H1 (cell line): Measurements from ENCODE around the gene TIAL1. TPM values are rescaled to one million over a fixed set of nuclear protein-coding genes. Genes with fewer than 3 reads are reported as not detected.

ENCODE experiments used
- CTCF ChIA-PET: fragments of 300-600 bp; sonication (Branson Sonifier 250); formaldehyde crosslinking; loops from one replicate; lab custom pipeline; 2021; ENCODE audit not compliant: partially characterized antibody; lab: Charles Lee
- POLR2A ChIA-PET: fragments of 300-600 bp; sonication (Branson Sonifier 250); formaldehyde crosslinking; loops from one replicate; lab custom pipeline; 2021; ENCODE audit warnings: inconsistent platforms; ENCODE audit not compliant: partially characterized antibody; lab: Charles Lee
- DNase-seq, 2 experiments: peaks; one replicate each; pipeline versions ENCODE4 v3.0.0 to v3.0.0-alpha.2; 2010 to 2022; ENCODE audit warnings: low spot score in 2 of 2, low read depth in 1 of 2, mixed read lengths in 1 of 2
- FAIRE-seq: peaks from 2 replicates; lab custom pipeline; 2011; peaks lifted over from hg19 to GRCh38; lab: Jason Lieb, UNC
- H2AFZ ChIP-seq: 2 replicates; pipeline ENCODE4 v1.8.1; 2012; ENCODE audit warnings: low read length, inconsistent platforms
- H2AK5ac ChIP-seq: 2 replicates; pipeline ENCODE4 v1.6.1; 2013; ENCODE audit warnings: low read depth, low read length
- H2BK120ac ChIP-seq: replicated peaks from 2 replicates; pipeline ENCODE3; 2013; ENCODE audit warnings: low read depth, low read length, inconsistent platforms
- H2BK12ac ChIP-seq: 2 replicates; pipeline ENCODE4 v1.6.1; 2013; ENCODE audit warnings: low read depth, low read length
- H2BK15ac ChIP-seq: 2 replicates; pipeline ENCODE4 v1.6.1; 2013; ENCODE audit warnings: low read length
- H2BK20ac ChIP-seq: 2 replicates; pipeline ENCODE4 v1.6.1; 2013; ENCODE audit warnings: low read length
- H2BK5ac ChIP-seq: 2 replicates; pipeline ENCODE4 v1.6.1; 2013; ENCODE audit warnings: low read depth, low read length
- H3K14ac ChIP-seq: 2 replicates; pipeline ENCODE4 v1.6.1; 2013; ENCODE audit warnings: inconsistent platforms; ENCODE audit not compliant: insufficient read length
- H3K18ac ChIP-seq: 2 replicates; pipeline ENCODE4 v1.6.1; 2013; ENCODE audit warnings: low read length; ENCODE audit errors: extremely low read depth
- H3K23ac ChIP-seq: 2 replicates; pipeline ENCODE4 v1.6.1; 2013; ENCODE audit warnings: inconsistent platforms; ENCODE audit not compliant: insufficient read length
- H3K23me2 ChIP-seq: 2 replicates; pipeline ENCODE4 v1.6.1; 2013; ENCODE audit warnings: low read depth, low read length
- H3K27ac ChIP-seq: 2 replicates; pipeline ENCODE4 v1.6.1; 2011; ENCODE audit warnings: low read depth, low read length, inconsistent platforms
- H3K27me3 ChIP-seq, 4 experiments: replicated peaks in 1 of 4; 1 replicate in 1 of 4; 2 replicates in 3 of 4; pipeline versions ENCODE4 v1.6.1 to v1.8.1; 2011 to 2013; ENCODE audit warnings: low read length in 3 of 4, mild to moderate bottlenecking in 3 of 4, inconsistent platforms in 2 of 4, mixed read lengths in 2 of 4, moderate library complexity in 1 of 4; ENCODE audit not compliant: control insufficient read depth in 3 of 4, insufficient read depth in 3 of 4; ENCODE audit errors: extremely low read depth in 1 of 4
- H3K36me3 ChIP-seq, 4 experiments: 2 replicates each; pipeline versions ENCODE4 v1.6.1 to v1.8.1; 2011 to 2013; ENCODE audit warnings: mild to moderate bottlenecking in 4 of 4, low read length in 3 of 4, moderate library complexity in 2 of 4, control low read depth in 1 of 4, inconsistent platforms in 1 of 4; ENCODE audit not compliant: insufficient read depth in 4 of 4, control insufficient read depth in 2 of 4
- H3K4ac ChIP-seq: replicated peaks from 2 replicates; pipeline ENCODE3; 2013; ENCODE audit warnings: low read length, low read depth, mixed read lengths, inconsistent platforms; ENCODE audit not compliant: insufficient read length
- H3K4me1 ChIP-seq, 4 experiments: replicated peaks in 1 of 4; 1 replicate in 1 of 4; 2 replicates in 3 of 4; pipeline versions ENCODE4 v1.6.1 to v1.8.1; 2011 to 2013; ENCODE audit warnings: low read length in 3 of 4, inconsistent platforms in 2 of 4, mixed read lengths in 1 of 4; ENCODE audit not compliant: insufficient read depth in 4 of 4, control insufficient read depth in 3 of 4
- H3K4me2 ChIP-seq, 2 experiments: 2 replicates each; pipeline versions ENCODE4 v1.6.1 to v1.8.1; 2011 to 2013; ENCODE audit warnings: low read depth in 2 of 2, low read length in 2 of 2, control low read depth in 1 of 2, inconsistent platforms in 1 of 2, mild to moderate bottlenecking in 1 of 2; ENCODE audit not compliant: insufficient read depth in 1 of 2
- H3K4me3 ChIP-seq, 4 experiments: fragments of 200-600, 300-600 bp in 1 of 4; sonication (generic), shearing (Covaris generic), sonication (Bioruptor Twin) in 1 of 4; 2 replicates each; pipeline versions ENCODE4 v1.5.1 to v1.8.1; 2011 to 2016; ENCODE audit warnings: low read length in 4 of 4, low read depth in 3 of 4, control low read depth in 2 of 4, inconsistent platforms in 2 of 4, mild to moderate bottlenecking in 2 of 4, mixed read lengths in 1 of 4, moderate library complexity in 1 of 4; ENCODE audit not compliant: insufficient read depth in 2 of 4; ENCODE audit errors: extremely low read depth in 1 of 4
- H3K56ac ChIP-seq: replicated peaks from 2 replicates; pipeline ENCODE3; 2013; ENCODE audit warnings: low read depth, mild to moderate bottlenecking, mixed read lengths, low read length, inconsistent platforms; ENCODE audit not compliant: insufficient read length
- H3K79me1 ChIP-seq: 2 replicates; pipeline ENCODE4 v1.6.1; 2013; ENCODE audit warnings: low read depth, low read length, control low read depth
- H3K79me2 ChIP-seq, 2 experiments: 2 replicates each; pipeline versions ENCODE4 v1.6.1 to v1.8.1; 2012 to 2013; ENCODE audit warnings: low read length in 2 of 2, mild to moderate bottlenecking in 2 of 2, inconsistent platforms in 1 of 2; ENCODE audit not compliant: insufficient read depth in 2 of 2, control insufficient read depth in 1 of 2
- H3K9ac ChIP-seq, 4 experiments: replicated peaks in 1 of 4; 1 replicate in 1 of 4; 2 replicates in 3 of 4; pipeline versions ENCODE4 v1.6.1 to v1.8.1; 2011 to 2013; ENCODE audit warnings: low read depth in 3 of 4, low read length in 3 of 4, control low read depth in 2 of 4, mild to moderate bottlenecking in 2 of 4, moderate library complexity in 2 of 4, inconsistent platforms in 1 of 4; ENCODE audit errors: extremely low read depth in 1 of 4
- H3K9me3 ChIP-seq, 2 experiments: 2 replicates each; pipeline versions ENCODE4 v1.6.1 to v1.8.1; 2012 to 2013; ENCODE audit warnings: mild to moderate bottlenecking in 2 of 2, moderate library complexity in 2 of 2, control low read depth in 1 of 2, inconsistent platforms in 1 of 2, low read depth in 1 of 2, low read length in 1 of 2, mixed read lengths in 1 of 2; ENCODE audit not compliant: insufficient read depth in 2 of 2
- H4K20me1 ChIP-seq, 2 experiments: replicated peaks in 1 of 2; 2 replicates each; pipeline versions ENCODE3 to v1.8.1; 2011 to 2013; ENCODE audit warnings: inconsistent platforms in 2 of 2, low read length in 2 of 2, mild to moderate bottlenecking in 1 of 2; ENCODE audit not compliant: insufficient read depth in 2 of 2, control insufficient read depth in 1 of 2
- H4K5ac ChIP-seq: 2 replicates; pipeline ENCODE4 v1.6.1; 2013; ENCODE audit warnings: low read length, low read depth, mixed read lengths, inconsistent platforms; ENCODE audit not compliant: insufficient read length
- H4K8ac ChIP-seq: 2 replicates; pipeline ENCODE4 v1.8.0; 2013; ENCODE audit warnings: mild to moderate bottlenecking, moderate library complexity, low read length, inconsistent platforms; ENCODE audit not compliant: insufficient read depth; ENCODE audit errors: extremely low read depth
- H4K91ac ChIP-seq: replicated peaks from 2 replicates; pipeline ENCODE3; 2013; ENCODE audit warnings: low read length, mixed read lengths, inconsistent platforms; ENCODE audit not compliant: insufficient read length
- CTCF ChIP-seq, 3 experiments: IDR thresholded peaks; 1 replicate in 2 of 3; 2 replicates in 1 of 3; pipeline versions ENCODE4 v1.5.1 to v1.6.1; 2011; ENCODE audit warnings: low read length in 3 of 3, mild to moderate bottlenecking in 3 of 3, inconsistent platforms in 2 of 3, low read depth in 1 of 3, moderate library complexity in 1 of 3; ENCODE audit not compliant: insufficient read depth in 1 of 3; ENCODE audit errors: control extremely low read depth in 1 of 3
- EZH2 ChIP-seq: fragments of 200-600 bp; sonication (generic); IDR thresholded peaks from 2 replicates; pipeline ENCODE4 v1.7.1; 2012; ENCODE audit warnings: low read depth, mild to moderate bottlenecking, moderate library complexity, low read length, inconsistent platforms; ENCODE audit not compliant: severe bottlenecking
- RAD21 ChIP-seq, 2 experiments: IDR thresholded peaks in 1 of 2; conservative IDR thresholded peaks in 1 of 2; 2 replicates each; pipeline ENCODE4 v1.6.1; 2011; ENCODE audit warnings: low read depth in 2 of 2, low read length in 2 of 2, improper control_type of control experiment in 1 of 2, inconsistent platforms in 1 of 2, mild to moderate bottlenecking in 1 of 2, moderate library complexity in 1 of 2
- YY1 ChIP-seq: IDR thresholded peaks from 2 replicates; pipeline ENCODE4 v1.6.1; 2011; ENCODE audit warnings: low read depth, mild to moderate bottlenecking, low read length
- WGBS, 2 experiments: shearing (Covaris generic) in 1 of 2; methylation state at CpG; one replicate each; pipeline versions ENCODE4 v1.1.6 to v1.1.7; 2013 to 2015; ENCODE audit warnings: low lambda C conversion rate in 2 of 2, mixed read lengths in 2 of 2, inconsistent platforms in 1 of 2, low coverage in 1 of 2, missing lambda C conversion rate in 1 of 2; ENCODE audit not compliant: insufficient replicate concordance in 2 of 2, insufficient coverage in 1 of 2, insufficient read length in 1 of 2; ENCODE audit errors: extremely low coverage in 1 of 2, missing lambda C conversion rate in 1 of 2; 5-methylcytosine and 5-hydroxymethylcytosine counted together
- polyA plus RNA-seq, 7 experiments: library from polyadenylated mRNA; depleted of rRNA in 3 of 7; stranded (reverse) in 5 of 7; unstranded in 2 of 7; fragments of >200 nt in 5 of 7; fragments of 200-250 nt in 2 of 7; gene quantifications; 1 replicate in 5 of 7; 2 replicates in 1 of 7; 4 replicates in 1 of 7; pipeline versions ENCODE4 v1.2.1 to v1.2.3, GENCODE V29; 2011 to 2013; ENCODE audit warnings: missing spikeins in 2 of 7, mixed read lengths in 2 of 7
- total RNA-seq: library from RNA; stranded (reverse); fragmentation: NEBNext Ultra II Directional; extraction: Animal tissue kit (Norgen Biotek cat#: 25700); gene quantifications from 2 replicates; pipeline ENCODE4 v1.2.1, GENCODE V29; 2021

The TIAL1 gene
- total and polyA plus RNA-seq, 2 of the 8 experiments (the other 6 are each of a cell fraction or from before 2014, with no cell fraction given) = 50.4 to 166 TPM

DNA sequence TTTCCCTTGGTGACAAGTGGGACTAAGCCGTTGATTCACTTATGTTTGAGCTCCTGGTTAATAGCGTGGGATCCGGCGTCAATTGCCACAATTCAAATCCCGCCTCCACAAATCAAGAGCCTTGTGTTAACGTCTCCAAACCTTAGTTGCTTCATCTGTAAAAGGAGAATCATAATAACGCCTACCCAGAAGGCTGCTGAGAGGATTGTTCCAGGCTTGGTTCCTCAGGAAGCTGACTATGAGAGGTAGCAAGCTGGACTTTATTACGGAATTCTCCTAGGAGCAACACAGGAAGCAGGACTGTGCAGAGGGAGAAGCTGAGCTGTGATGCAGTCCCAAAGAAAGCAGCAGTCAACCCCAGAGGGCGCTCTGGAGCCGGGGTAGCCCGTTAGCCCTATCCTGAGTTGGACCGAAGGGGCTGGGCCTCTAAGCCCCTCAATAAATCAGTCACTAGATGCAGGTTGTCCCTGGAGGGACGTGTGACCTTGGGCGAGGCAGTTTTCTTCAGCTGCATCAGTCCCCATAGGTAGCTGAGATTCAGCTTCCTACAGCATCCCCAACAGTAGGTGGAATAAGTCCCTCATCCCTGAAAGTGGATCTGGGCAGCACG is 47.5 kb upstream of the TIAL1 start:
- Histone ChIP-seq H3K18ac (no peak overlapping the region), H3K4me3 (no peak overlapping the region), H3K23ac (no peak overlapping the region), H3K9me3 (no peaks in the 10 kb centered on the region), H3K79me1 (no peaks in the 10 kb centered on the region), H2AFZ (peak overlapping the region; percentile 84), H3K9ac (no peak overlapping the region), H2BK15ac (no peak overlapping the region), H4K91ac (no peak overlapping the region), H2AK5ac (no peak overlapping the region), H2BK120ac (no peak overlapping the region), H3K27me3 (no peaks in the 10 kb centered on the region), H2BK20ac (no peak overlapping the region), H4K5ac (no peak overlapping the region), H3K79me2 (no peaks in the 10 kb centered on the region), H3K36me3 (no peaks in the 10 kb centered on the region), H3K23me2 (no peaks in the 10 kb centered on the region; the same call in 1 of the 2 replicates), H3K4me1 (no peaks in the 10 kb centered on the region; a peak in 2 of 7 replicates), H4K8ac (no peak overlapping the region), H2BK12ac (no peak overlapping the region), H3K14ac (no peak overlapping the region), H2BK5ac (no peak overlapping the region), H3K4ac (no peak overlapping the region), H3K4me2 (0 out of 4 replicates have a peak overlapping the region, but pooled peaks of 1 of the 2 experiments have one; percentile 9), H4K20me1 (no peaks in the 10 kb centered on the region), H3K56ac (no peak overlapping the region), H3K27ac (no peak overlapping the region)
- peak in 1 of 2 experiments; percentile 96 for DNase-seq
- CTCF ChIA-PET = interaction anchor here (0.7 to 4.2 kb wide), 42 partner anchors 9 to 320 kb away, joined by 3 to 55 read pairs (median 5); partner anchors contain the start of gene INPP5F
- TF ChIP-seq CTCF (IDR thresholded peaks at IDR 0.05; ENCODE audit: control extremely low read depth in 1 of 3, insufficient read depth in 1 of 3, low read depth in 1 of 3, low read length in 3 of 3) = peak; percentile 77 to 96 (median 87)
- 0 out of 2 replicates have a peak, but pooled peaks have one; percentile 15 for TF ChIP-seq YY1
- no peak for TF ChIP-seq EZH2
- peak; percentile 74 to 78 for TF ChIP-seq RAD21 (IDR thresholded peaks at IDR 0.05 in 1 of 2, conservative IDR thresholded peaks at IDR 0.05 in 1 of 2; ENCODE audit: low read depth in 2 of 2, low read length in 2 of 2)
- POLR2A ChIA-PET = interaction anchor here (0.7 to 1.3 kb wide), 3 partner anchors 43 to 81 kb away, joined by 3 read pairs; partner anchors contain the start of genes INPP5F and TIAL1
- FAIRE-seq = no peak
- 54% methylated on average over 15 of the region's 15 CpGs; no CpG with 5 or more reads in 1 of the 2 experiments for WGBS, 2 experiments
